A375 (cell line): Measurements from ENCODE around the gene MED25. TPM values are rescaled to one million over a fixed set of nuclear protein-coding genes. Genes with fewer than 3 reads are reported as not detected.

ENCODE experiments used
- small RNA-seq: library from RNA; depleted of rRNA; stranded (forward); fragments of <200 nt; gene quantifications from one replicate; pipeline ENCODE3, GENCODE V24; 2014
- total RNA-seq: library from RNA; depleted of rRNA; stranded (reverse); fragments of >200 nt; shearing (Covaris generic); gene quantifications from 2 replicates; pipeline ENCODE4 v1.2.3, GENCODE V29; 2014; rRNA removed

The MED25 gene
- total RNA-seq: 24.0 and 24.3 TPM in 2 replicates

GRCh38 chr19:49817964-49818648 lies at the start of gene MED25:
Gene MED25 (plus strand): TSS chr19:49818289. CDS start chr19:49818342, 53 bp downstream.

GRCh38 chr19:49812997-49813861 lies 4.9 kb upstream of the MED25 start, which contains the start of gene FUZ:
Gene FUZ (minus strand): TSS chr19:49813292. CDS start chr19:49813106, 186 bp downstream.

GRCh38 chr19:49850487-49851342 lies 32.6 kb downstream of the MED25 start, which contains the start of gene PTOV1:
Gene PTOV1 (plus strand): TSS chr19:49851159.

GRCh38 chr19:49866933-49867782 lies 49.1 kb downstream of the MED25 start, which contains the start of gene PNKP:
Gene PNKP (minus strand): TSS chr19:49867576. CDS start chr19:49867204, 372 bp downstream.

GRCh38 chr19:49877020-49877878 lies 59.2 kb downstream of the MED25 start, which contains the start of the genes AKT1S1 and TBC1D17:
Gene AKT1S1 (minus strand): TSS chr19:49877355. CDS start chr19:49873295, 4,060 bp downstream.
Gene TBC1D17 (plus strand): TSS chr19:49877702. CDS start chr19:49877724, 22 bp downstream.

Small RNAs within 50 kb of the gene (small RNA-seq; reads per million reads assigned to genes)
- gene MIR4749: not detected
- not detected for gene MIR6799

Other genes starting within 250 kb of the MED25 start
- 123 and 143 TPM in 2 replicates for gene NOSIP, start 237.7 kb upstream of the MED25 start, total RNA-seq
- gene PRRG2, start 237.0 kb upstream of the MED25 start, total RNA-seq: 0.74 and 2.8 TPM in 2 replicates
- 7.6 and 10.9 TPM in 2 replicates for gene PRR12, start 227.1 kb upstream of the MED25 start, total RNA-seq
- 21.2 and 28.6 TPM in 2 replicates for gene RRAS, start 178.1 kb upstream of the MED25 start, total RNA-seq
- 26.2 and 30.6 TPM in 2 replicates for gene SCAF1, start 176.1 kb upstream of the MED25 start, total RNA-seq
- 125 and 130 TPM in 2 replicates for gene IRF3, start 152.4 kb upstream of the MED25 start, total RNA-seq
- 19.4 and 31.5 TPM in 2 replicates for gene BCL2L12, start 152.4 kb upstream of the MED25 start, total RNA-seq
- gene PRMT1, start 141.0 kb upstream of the MED25 start, total RNA-seq: 414 and 437 TPM in 2 replicates
- 10.4 and 11.6 TPM in 2 replicates for gene ADM5, start 128.7 kb upstream of the MED25 start, total RNA-seq
- gene CPT1C, start 127.2 kb upstream of the MED25 start, total RNA-seq: 3.8 and 9.1 TPM in 2 replicates
- gene TSKS, start 55.0 kb upstream of the MED25 start, total RNA-seq: not detected in 2 replicates
- 58.6 and 69.9 TPM in 2 replicates for gene AP2A1, start 51.3 kb upstream of the MED25 start, total RNA-seq
- 96.3 and 103 TPM in 2 replicates for gene FUZ, start 5.0 kb upstream of the MED25 start, total RNA-seq
- 64.6 and 69.0 TPM in 2 replicates for gene PTOV1, start 32.9 kb downstream of the MED25 start, total RNA-seq
- 110 and 116 TPM in 2 replicates for gene PNKP, start 49.3 kb downstream of the MED25 start, total RNA-seq
- 29.5 and 35.5 TPM in 2 replicates for gene AKT1S1, start 59.1 kb downstream of the MED25 start, total RNA-seq
- 6.7 and 7.5 TPM in 2 replicates for gene TBC1D17, start 59.4 kb downstream of the MED25 start, total RNA-seq
- 0.19 TPM in 1 of 2 replicates, not detected in the other for gene IL4I1, start 78.6 kb downstream of the MED25 start, total RNA-seq
- 18.3 and 19.9 TPM in 2 replicates for gene ATF5, start 110.9 kb downstream of the MED25 start, total RNA-seq
- 53.5 and 57.3 TPM in 2 replicates for gene NUP62, start 111.2 kb downstream of the MED25 start, total RNA-seq
- gene SIGLEC11, start 142.9 kb downstream of the MED25 start, total RNA-seq: not detected in 2 replicates
- 12.9 and 16.6 TPM in 2 replicates for gene VRK3, start 207.1 kb downstream of the MED25 start, total RNA-seq
- 10.6 and 17.8 TPM in 2 replicates for gene ZNF473, start 207.7 kb downstream of the MED25 start, total RNA-seq